NCI-H187 (cell line): ENCODE measurements around the gene CLEC17A.
"Not testable (repeated sequence)": the region's sequence is repeated elsewhere in the genome, so short reads cannot be mapped to it uniquely, and the experiment has no call there.

Experiments used
- DNase-seq, 2 experiments: peaks; one replicate each; lab custom pipeline; 2025; lab: John Stamatoyannopoulos, UW

Gene CLEC17A, protein sequence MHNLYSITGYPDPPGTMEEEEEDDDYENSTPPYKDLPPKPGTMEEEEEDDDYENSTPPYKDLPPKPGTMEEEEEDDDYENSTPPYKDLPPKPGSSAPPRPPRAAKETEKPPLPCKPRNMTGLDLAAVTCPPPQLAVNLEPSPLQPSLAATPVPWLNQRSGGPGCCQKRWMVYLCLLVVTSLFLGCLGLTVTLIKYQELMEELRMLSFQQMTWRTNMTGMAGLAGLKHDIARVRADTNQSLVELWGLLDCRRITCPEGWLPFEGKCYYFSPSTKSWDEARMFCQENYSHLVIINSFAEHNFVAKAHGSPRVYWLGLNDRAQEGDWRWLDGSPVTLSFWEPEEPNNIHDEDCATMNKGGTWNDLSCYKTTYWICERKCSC

GRCh38 chr19:14582894-14583340 is at the start of gene CLEC17A:
TSS of gene CLEC17A (plus strand) at chr19:14583084. CDS start at chr19:14583161, 77 bp downstream.
- DNase-seq, result no peak

DNA sequence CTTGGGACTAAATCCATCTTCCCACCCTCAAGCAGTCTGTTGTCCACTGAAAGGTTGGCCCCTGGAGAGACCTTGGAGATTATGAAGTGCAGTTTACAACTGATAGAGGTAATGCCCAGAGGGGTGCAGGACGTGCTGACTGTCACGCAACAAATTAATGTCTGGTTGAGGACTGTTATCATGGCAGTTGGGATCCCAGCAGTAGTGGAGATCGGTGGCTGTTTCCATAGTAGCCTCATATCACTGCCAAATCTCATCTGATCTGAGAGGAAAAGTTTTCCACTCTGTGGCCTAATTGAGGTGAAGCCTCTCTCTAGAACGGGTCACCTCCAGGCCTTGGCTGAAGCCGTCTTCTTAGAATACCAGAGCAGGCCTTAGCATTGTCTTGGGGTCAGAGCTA is 49.4 kb upstream of the CLEC17A start:
- DNase-seq, result no peak

GRCh38 chr19:14536926-14537692 is 45.8 kb upstream of the CLEC17A start:
- DNase-seq, result peak in 1 of 2 experiments; percentile 5

GRCh38 chr19:14540741-14541525 is 42.0 kb upstream of the CLEC17A start:
- DNase-seq, result no peak

DNA sequence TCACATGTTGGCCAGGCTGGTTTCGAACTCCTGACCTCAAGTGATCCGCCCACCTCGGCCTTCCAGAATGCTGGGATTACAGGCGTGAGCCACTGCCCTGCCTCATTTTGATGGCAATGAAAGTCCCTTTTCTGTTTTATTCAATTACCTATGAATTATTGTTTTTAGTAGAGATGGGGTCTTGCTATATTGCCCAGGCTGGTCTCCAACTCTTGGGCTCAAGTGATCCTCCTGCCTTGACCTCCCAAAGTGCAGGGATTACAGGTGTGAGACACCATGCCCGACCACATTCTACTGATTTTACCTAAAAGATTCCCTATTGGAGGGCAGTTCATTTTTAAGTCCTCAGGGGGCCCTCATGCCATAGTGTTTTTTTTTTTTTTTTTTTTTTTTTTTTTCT is 40.9 kb upstream of the CLEC17A start:
- DNase-seq, result not testable (repeated sequence)

- DNase-seq, result no peak
Measured at GRCh38 chr19:14542711-14543328, 40.1 kb upstream of the CLEC17A start.

- no peak for DNase-seq
Measured at GRCh38 chr19:14544047-14544446, 38.8 kb upstream of the CLEC17A start.

GRCh38 chr19:14544977-14545715 is 37.7 kb upstream of the CLEC17A start:
- peak; percentile 48 to 62 for DNase-seq

DNA sequence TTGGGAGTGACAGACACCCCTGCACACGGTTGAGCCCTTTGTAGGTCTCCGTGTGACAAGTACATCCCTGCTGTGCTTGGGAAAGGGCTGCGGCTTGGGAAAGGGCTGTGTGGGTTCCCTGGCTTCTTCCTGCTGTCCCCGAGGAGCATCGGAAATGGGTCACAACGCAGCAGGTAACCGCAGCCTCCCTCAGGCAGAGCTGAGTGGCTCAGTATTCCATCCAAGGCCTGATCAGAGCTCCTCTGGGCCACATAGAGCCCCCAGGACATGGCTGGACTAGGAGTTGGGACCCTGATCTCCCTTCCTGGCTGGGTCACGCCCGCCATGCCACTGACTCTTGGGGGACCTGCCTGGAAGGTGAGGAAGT is 37.2 kb upstream of the CLEC17A start:
- peak in 1 of 2 experiments; percentile 44 for DNase-seq

GRCh38 chr19:14550201-14550754 is 32.6 kb upstream of the CLEC17A start:
- no peak for DNase-seq

- not testable (repeated sequence) for DNase-seq
Measured at GRCh38 chr19:14551134-14552005, 31.5 kb upstream of the CLEC17A start.

GRCh38 chr19:14552006-14552360 is 30.9 kb upstream of the CLEC17A start:
- not testable (repeated sequence) for DNase-seq

GRCh38 chr19:14553042-14553938 is 29.6 kb upstream of the CLEC17A start:
- no peak for DNase-seq

GRCh38 chr19:14553939-14554243 is 29.0 kb upstream of the CLEC17A start:
- DNase-seq, result no peak

- peak; percentile 9 to 44 for DNase-seq
Measured at GRCh38 chr19:14554382-14554812, 28.5 kb upstream of the CLEC17A start.

- DNase-seq, result no peak
Measured at GRCh38 chr19:14555918-14556661, 26.8 kb upstream of the CLEC17A start.

GRCh38 chr19:14556662-14557188 is 26.2 kb upstream of the CLEC17A start:
- peak; percentile 24 to 26 for DNase-seq
